Neural cell (in vitro differentiated cells): Measurements from ENCODE around the gene HPCAL4. TPM values are rescaled to one million over a fixed set of nuclear protein-coding genes. Genes with fewer than 3 reads are reported as not detected.
A peak's percentile ranks its signal among the peaks of the same experiment; 100 is the strongest.

ENCODE experiments used
- H2AFZ ChIP-seq: fragments of 200-600, 300-800 bp; sonication (generic), shearing (Covaris generic); 2 replicates; pipeline ENCODE4 v1.6.0; 2014; ENCODE audit warnings: low read depth, mild to moderate bottlenecking, antibody characterized with exemption, low read length, moderate library complexity
- H3F3A ChIP-seq: fragments of 200-600 bp; shearing (Covaris generic); 2 replicates; pipeline ENCODE4 v1.6.1; 2016; ENCODE audit warnings: mild to moderate bottlenecking, moderate library complexity, mixed read lengths, antibody characterized with exemption, low read length; ENCODE audit not compliant: insufficient read depth, poor library complexity, severe bottlenecking
- H3K27ac ChIP-seq: fragments of 200-600, 300-800 bp; sonication (generic), shearing (Covaris generic); 2 replicates; pipeline ENCODE4 v1.5.1; 2014; ENCODE audit warnings: mild to moderate bottlenecking, low read length, moderate library complexity
- H3K27me3 ChIP-seq: fragments of 300-800, 200-600 bp; sonication (generic), shearing (Covaris generic); 2 replicates; pipeline ENCODE4 v1.6.0; 2014; ENCODE audit warnings: mild to moderate bottlenecking, low read depth, low read length, moderate library complexity; ENCODE audit not compliant: insufficient read depth
- H3K36me3 ChIP-seq: fragments of 300-800, 200-600 bp; sonication (generic), shearing (Covaris generic); 2 replicates; pipeline ENCODE4 v1.5.1; 2014; ENCODE audit warnings: mild to moderate bottlenecking, antibody characterized with exemption, low read length, moderate library complexity; ENCODE audit not compliant: insufficient read depth
- H3K4me2 ChIP-seq: fragments of 300-800, 200-600 bp; sonication (generic), shearing (Covaris generic); 2 replicates; pipeline ENCODE4 v1.6.0; 2014; ENCODE audit warnings: mild to moderate bottlenecking, low read length
- H3K4me3 ChIP-seq: fragments of 300-800, 200-600 bp; sonication (generic), shearing (Covaris generic); 2 replicates; pipeline ENCODE4 v1.5.1; 2014; ENCODE audit warnings: mild to moderate bottlenecking, low read length, moderate library complexity
- H3K79me2 ChIP-seq: fragments of 200-600 bp; shearing (Covaris generic); replicated peaks from 2 replicates; pipeline ENCODE4 v1.6.0; 2014; ENCODE audit warnings: mild to moderate bottlenecking, low read length, moderate library complexity; ENCODE audit not compliant: insufficient read depth
- H3K9ac ChIP-seq: fragments of 300-800, 200-600 bp; sonication (generic), shearing (Covaris generic); 2 replicates; pipeline ENCODE4 v1.6.1; 2016; ENCODE audit warnings: mild to moderate bottlenecking, low read length, mixed read lengths
- H3K9me2 ChIP-seq: fragments of 200-600 bp; shearing (Covaris generic); 2 replicates; pipeline ENCODE4 v1.6.1; 2016; ENCODE audit warnings: mild to moderate bottlenecking, low read length, mixed read lengths; ENCODE audit not compliant: insufficient read depth
- H3K9me3 ChIP-seq: fragments of 200-600, 300-800 bp; sonication (generic), shearing (Covaris generic); 2 replicates; pipeline ENCODE4 v1.6.1; 2016; ENCODE audit warnings: mild to moderate bottlenecking, mixed run types, low read length, moderate library complexity, mixed read lengths
- H4K20me1 ChIP-seq: fragments of 200-600 bp; shearing (Covaris generic); 2 replicates; pipeline ENCODE4 v1.6.1; 2016; ENCODE audit warnings: mild to moderate bottlenecking, mixed run types; ENCODE audit not compliant: insufficient read depth
- CTCF ChIP-seq: fragments of 450-650 bp; IDR thresholded peaks from 2 replicates; pipeline ENCODE4 v1.5.1; 2014; ENCODE audit warnings: antibody characterized with exemption, mild to moderate bottlenecking, moderate library complexity; ENCODE audit not compliant: poor library complexity, severe bottlenecking
- EP300 ChIP-seq: fragments of 450-650 bp; conservative IDR thresholded peaks from 2 replicates; pipeline ENCODE4 v1.6.1; 2014; ENCODE audit warnings: antibody characterized with exemption, mild to moderate bottlenecking, moderate library complexity; ENCODE audit not compliant: poor library complexity, severe bottlenecking
- EZH2 ChIP-seq: fragments of 200-600, 300-800 bp; shearing (Covaris generic), sonication (generic); IDR thresholded peaks from 2 replicates; pipeline ENCODE4 v1.6.1; 2014; ENCODE audit warnings: antibody characterized with exemption, low read length, borderline replicate concordance, mild to moderate bottlenecking; ENCODE audit not compliant: insufficient read depth, poor library complexity, severe bottlenecking
- MXI1 ChIP-seq: fragments of 450-650 bp; conservative IDR thresholded peaks from 2 replicates; pipeline ENCODE4 v1.6.1; 2014; ENCODE audit warnings: antibody characterized with exemption, mild to moderate bottlenecking; ENCODE audit not compliant: poor library complexity, severe bottlenecking
- POLR2AphosphoS5 ChIP-seq: IDR thresholded peaks from 2 replicates; pipeline ENCODE4 v1.6.1; 2012
- RAD21 ChIP-seq: fragments of 450-650 bp; conservative IDR thresholded peaks from 2 replicates; pipeline ENCODE4 v1.6.1; 2014; ENCODE audit warnings: antibody characterized with exemption, mild to moderate bottlenecking, moderate library complexity
- REST ChIP-seq: IDR thresholded peaks from 2 replicates; pipeline ENCODE4 v1.6.1; 2012; ENCODE audit warnings: borderline replicate concordance
- SMC3 ChIP-seq: fragments of 450-650 bp; conservative IDR thresholded peaks from 2 replicates; pipeline ENCODE4 v1.6.1; 2014; ENCODE audit warnings: antibody characterized with exemption, mild to moderate bottlenecking, moderate library complexity; ENCODE audit not compliant: poor library complexity
- TAF1 ChIP-seq: IDR thresholded peaks from 2 replicates; pipeline ENCODE4 v1.6.1; 2012; ENCODE audit warnings: low read depth
- polyA minus RNA-seq: library from RNA; depleted of rRNA, polyadenylated mRNA; stranded (reverse); fragments of >200 nt; gene quantifications from 2 replicates; pipeline ENCODE4 v1.2.3, GENCODE V29; 2014
- polyA plus RNA-seq: library from polyadenylated mRNA; depleted of rRNA; stranded (reverse); fragments of >200 nt; gene quantifications from 2 replicates; pipeline ENCODE4 v1.2.3, GENCODE V29; 2014

HPCAL4 gene
- polyA plus RNA-seq, result 53.2 and 60.0 TPM in 2 replicates
- 83.6 and 89.4 TPM in 2 replicates for polyA minus RNA-seq

DNA sequence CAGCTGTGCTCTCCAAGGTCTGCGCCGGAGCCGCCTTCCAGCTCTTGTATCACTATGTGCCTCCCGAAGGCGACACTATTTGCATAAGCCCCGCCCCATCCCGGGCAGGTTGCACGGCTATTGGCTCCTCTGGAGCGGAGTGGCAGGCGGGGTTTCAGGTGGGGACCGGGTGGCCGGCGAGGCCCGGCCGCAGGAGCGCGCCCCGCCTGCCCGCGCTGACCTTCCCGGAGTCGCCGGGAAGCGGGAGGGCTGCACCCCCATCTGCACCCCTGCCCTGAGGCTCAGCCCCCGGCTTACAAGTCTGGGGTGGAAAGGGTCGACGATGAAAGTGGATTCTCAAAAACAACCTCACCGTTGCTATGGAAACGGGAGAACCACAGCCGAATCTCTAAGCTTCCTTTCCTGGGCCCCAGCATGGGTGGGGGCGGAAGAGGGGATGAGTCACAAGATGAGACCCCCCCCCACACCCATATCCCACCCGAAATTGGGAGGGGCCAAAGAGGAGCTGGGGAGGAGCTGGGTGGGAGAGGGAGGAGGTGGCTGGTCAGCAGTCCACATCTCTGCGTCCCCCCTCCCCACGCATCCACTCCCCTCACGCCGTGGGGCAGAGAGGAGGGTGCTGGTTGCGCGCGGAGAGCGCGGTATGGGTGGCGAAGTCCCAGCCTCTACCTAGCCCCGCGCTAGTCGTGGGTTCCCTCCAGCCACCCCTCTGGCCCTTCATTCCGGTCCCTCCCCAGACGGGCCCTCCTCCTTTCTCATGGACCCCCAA lies at the start of gene HPCAL4:
TSS of gene HPCAL4 (minus strand) at position 51 of the 769 bp plus-strand sequence. CDS start 6,830 bp downstream, outside the sequence.
- Histone ChIP-seq H3F3A (no peaks in the 10 kb centered on the region), H3K4me2 (peak within 1 kb of the TSS; percentile 97), H3K9ac (peak within 1 kb of the TSS; percentile 92), H3K4me3 (peak within 1 kb of the TSS; percentile 90), H3K9me2 (no peaks in the 10 kb centered on the region), H3K9me3 (no peaks in the 10 kb centered on the region), H2AFZ (peak within 1 kb of the TSS; percentile 77), H3K27me3 (peaks cover 37% of the 10 kb centered on the region), H4K20me1 (no peaks in the 10 kb centered on the region), H3K79me2 (peaks cover 5% of the 10 kb centered on the region), H3K27ac (peak within 1 kb of the TSS; percentile 84), H3K36me3 (no peaks in the 10 kb centered on the region)
- TF ChIP-seq POLR2AphosphoS5 (peak; percentile 94), CTCF (no peak), TAF1 (peak; percentile 84), REST (peak; percentile 15), EP300 (peak; percentile 52), MXI1 (peak; percentile 32)

DNA sequence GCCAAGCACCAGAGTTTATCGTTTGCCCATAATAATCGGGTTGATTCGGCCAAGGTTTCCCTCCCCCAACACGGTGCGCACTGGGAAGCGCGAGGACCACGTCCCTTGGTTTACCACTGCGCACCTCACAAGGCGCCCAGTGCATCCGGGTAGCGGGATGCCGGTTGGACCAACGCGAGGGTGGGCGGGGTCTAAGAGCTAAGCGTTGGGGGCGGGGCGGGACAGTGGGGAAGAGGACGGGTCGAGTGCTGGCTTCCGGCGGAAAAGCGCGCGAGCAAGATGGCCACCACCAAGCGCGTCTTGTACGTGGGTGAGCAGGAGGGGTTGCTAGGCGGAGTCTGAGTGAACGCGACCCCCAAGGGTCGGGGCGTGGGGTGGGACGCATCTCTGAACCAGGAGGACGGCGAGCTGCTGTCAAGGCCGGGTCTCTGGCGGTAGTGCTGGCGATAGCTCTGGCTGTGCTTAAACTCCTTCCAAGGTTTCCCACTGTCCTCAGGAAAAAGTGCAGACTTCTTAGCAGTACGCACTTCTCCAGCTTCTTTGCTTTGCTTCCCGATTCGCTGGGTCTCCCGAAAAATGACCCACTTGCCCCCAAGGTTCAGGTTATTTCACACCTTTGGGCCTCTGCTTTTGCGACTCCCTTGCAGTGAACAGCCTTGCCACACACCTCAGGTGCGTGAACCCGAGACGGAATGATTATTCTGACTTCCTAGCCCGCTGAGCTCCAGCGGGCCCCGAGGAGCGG lies 47.6 kb upstream of the HPCAL4 start, which contains the start of gene PPIE:
TSS of gene PPIE (plus strand) at position 261 of the 745 bp plus-strand sequence. CDS start at position 280, 19 bp downstream.
- Histone ChIP-seq H3K9ac (peak within 1 kb of the TSS; percentile 75), H3K4me2 (peak within 1 kb of the TSS; percentile 75), H4K20me1 (no peaks in the 10 kb centered on the region), H3K27ac (peak within 1 kb of the TSS; percentile 75), H3K9me2 (no peaks in the 10 kb centered on the region), H3F3A (no peaks in the 10 kb centered on the region), H3K4me3 (peak within 1 kb of the TSS; percentile 76), H3K27me3 (peaks cover 8% of the 10 kb centered on the region), H3K79me2 (peaks cover 10% of the 10 kb centered on the region), H3K9me3 (no peaks in the 10 kb centered on the region), H2AFZ (peak within 1 kb of the TSS; percentile 78), H3K36me3 (no peaks in the 10 kb centered on the region)
- TF ChIP-seq RAD21 (no peak), EZH2 (no peak), TAF1 (peak; percentile 1), REST (no peak), SMC3 (peak; percentile 28), EP300 (no peak), CTCF (no peak), MXI1 (peak; percentile 90), POLR2AphosphoS5 (peak; percentile 79)
